MM.1S (cell line): ENCODE measurements around the gene SH3GL2.
"Not testable (repeated sequence)": the region's sequence is repeated elsewhere in the genome, so short reads cannot be mapped to it uniquely, and the experiment has no call there.

Source experiments
- DNase-seq: peaks from one replicate; pipeline ENCODE4 v3.0.0-alpha.2; 2015
- H2AFZ ChIP-seq: fragments of 300-600 bp; sonication (generic); 2 replicates; pipeline ENCODE4 v1.6.0; 2016; ENCODE audit warnings: antibody characterized with exemption, low read length
- H3F3A ChIP-seq: fragments of 300-600 bp; sonication (generic); 2 replicates; pipeline ENCODE4 v1.6.1; 2016; ENCODE audit warnings: mild to moderate bottlenecking, antibody characterized with exemption, low read length, moderate library complexity, mixed read lengths; ENCODE audit not compliant: insufficient read depth
- H3K27ac ChIP-seq: fragments of 300-600 bp; sonication (generic); 2 replicates; pipeline ENCODE4 v1.5.1; 2016; ENCODE audit warnings: mild to moderate bottlenecking, low read length
- H3K27me3 ChIP-seq: fragments of 300-600 bp; sonication (generic); replicated peaks from 2 replicates; pipeline ENCODE4 v1.6.0; 2016; ENCODE audit warnings: low read length; ENCODE audit not compliant: insufficient read depth
- H3K36me3 ChIP-seq: fragments of 300-600 bp; sonication (generic); replicated peaks from 2 replicates; pipeline ENCODE4 v1.6.1; 2016; ENCODE audit warnings: mild to moderate bottlenecking, low read length, mixed read lengths; ENCODE audit not compliant: insufficient read depth
- H3K4me1 ChIP-seq: fragments of 300-600 bp; sonication (generic); 2 replicates; pipeline ENCODE4 v1.6.1; 2016; ENCODE audit warnings: low read length, mixed read lengths
- H3K4me2 ChIP-seq: fragments of 300-600 bp; sonication (generic); 2 replicates; pipeline ENCODE4 v1.6.0; 2016; ENCODE audit warnings: low read depth, low read length
- H3K4me3 ChIP-seq: fragments of 300-600 bp; sonication (generic); 2 replicates; pipeline ENCODE4 v1.5.1; 2016; ENCODE audit warnings: low read length, mixed read lengths
- H3K79me2 ChIP-seq: fragments of 300-600 bp; sonication (generic); 2 replicates; pipeline ENCODE4 v1.6.1; 2016; ENCODE audit warnings: mixed run types, low read length, mixed read lengths
- H3K9ac ChIP-seq: fragments of 300-600 bp; sonication (generic); 2 replicates; pipeline ENCODE4 v1.6.1; 2016; ENCODE audit warnings: low read length, mixed read lengths
- H3K9me2 ChIP-seq: fragments of 300-600 bp; sonication (generic); replicated peaks from 2 replicates; pipeline ENCODE4 v1.6.1; 2016; ENCODE audit warnings: mild to moderate bottlenecking, low read length, mixed read lengths; ENCODE audit not compliant: insufficient read depth
- H3K9me3 ChIP-seq: fragments of 300-600 bp; sonication (generic); replicated peaks from 2 replicates; pipeline ENCODE4 v1.6.1; 2016; ENCODE audit warnings: mild to moderate bottlenecking, low read length, mixed read lengths; ENCODE audit not compliant: insufficient read depth
- H4K20me1 ChIP-seq: fragments of 300-600 bp; sonication (generic); 2 replicates; pipeline ENCODE4 v1.6.1; 2016; ENCODE audit warnings: mild to moderate bottlenecking, low read length, moderate library complexity, mixed read lengths; ENCODE audit not compliant: insufficient read depth
- EZH2 ChIP-seq: fragments of 300-600 bp; sonication (generic); optimal IDR thresholded peaks from 2 replicates; pipeline ENCODE3; 2017; ENCODE audit warnings: low read depth, mild to moderate bottlenecking, antibody characterized with exemption, low read length, mixed read lengths
- EZH2phosphoT487 ChIP-seq: fragments of 300-600 bp; sonication (generic); IDR thresholded peaks from 2 replicates; pipeline ENCODE4 v1.6.1; 2018; ENCODE audit warnings: antibody characterized with exemption, low read length
- TF ChIP-seq, protein P1 (sequence below): fragments of 300-600 bp; sonication (generic); IDR thresholded peaks from 2 replicates; pipeline ENCODE4 v1.5.1; 2016; ENCODE audit warnings: antibody characterized with exemption, low read length, mixed read lengths

Gene SH3GL2

DNA sequence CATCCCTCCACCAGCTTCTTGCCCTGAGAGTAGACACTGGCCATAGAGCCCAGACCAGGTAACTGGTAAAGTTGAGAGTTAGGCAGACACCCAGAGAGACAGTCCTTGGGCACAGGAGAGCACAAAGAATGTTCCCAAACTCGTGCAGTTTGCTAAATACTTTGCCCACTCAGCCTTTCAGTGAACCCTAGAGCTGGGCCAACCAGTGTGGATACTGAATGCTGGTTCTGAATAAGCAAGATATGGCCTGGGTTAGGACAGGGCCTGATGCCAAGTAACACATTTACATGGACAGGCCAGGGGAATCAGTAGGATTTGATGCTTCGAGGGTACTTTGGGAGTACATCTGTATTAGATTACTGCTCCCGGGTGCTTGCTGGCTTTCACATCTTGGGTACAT lies 185.4 kb downstream of the SH3GL2 start:
- Histone ChIP-seq H3K27me3 (no peaks in the 10 kb centered on the region), H3K79me2 (no peaks in the 10 kb centered on the region), H3F3A (no peaks in the 10 kb centered on the region), H3K4me2 (no peak overlapping the region), H3K9me2 (no peaks in the 10 kb centered on the region), H3K9me3 (no peaks in the 10 kb centered on the region), H4K20me1 (no peaks in the 10 kb centered on the region), H3K9ac (no peak overlapping the region), H3K27ac (no peak overlapping the region), H2AFZ (no peak overlapping the region), H3K4me3 (no peak overlapping the region), H3K4me1 (no peaks in the 10 kb centered on the region), H3K36me3 (no peaks in the 10 kb centered on the region)
- TF ChIP-seq EZH2phosphoT487 = no peak
- no peak for TF ChIP-seq EZH2
- no peak for DNase-seq

DNA sequence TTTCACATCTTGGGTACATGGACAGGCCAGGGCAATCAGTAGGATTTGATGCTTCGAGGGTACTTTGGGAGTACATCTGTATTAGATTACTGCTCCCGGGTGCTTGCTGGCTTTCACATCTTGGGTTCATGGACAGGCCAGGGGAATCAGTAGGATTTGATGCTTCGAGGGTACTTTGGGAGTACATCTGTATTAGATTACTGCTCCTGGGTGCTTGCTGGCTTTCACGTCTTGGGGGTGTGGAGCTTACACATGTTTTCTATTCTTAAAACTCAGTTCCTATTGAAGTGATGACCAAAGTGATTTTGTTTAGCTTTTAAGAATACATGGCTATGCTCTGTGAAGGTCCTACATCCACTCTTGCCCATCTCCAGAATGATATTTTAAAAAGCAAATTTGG lies 186.3 kb downstream of the SH3GL2 start:
- H3K4me3 ChIP-seq, DNase-seq, H3K27me3 ChIP-seq, H3K4me1 ChIP-seq, H4K20me1 ChIP-seq, H2AFZ ChIP-seq, H3K9ac ChIP-seq, H3K9me3 ChIP-seq, H3K4me2 ChIP-seq, H3F3A ChIP-seq, H3K27ac ChIP-seq, H3K79me2 ChIP-seq, H3K9me2 ChIP-seq, H3K36me3 ChIP-seq: not testable (repeated sequence)

DNA sequence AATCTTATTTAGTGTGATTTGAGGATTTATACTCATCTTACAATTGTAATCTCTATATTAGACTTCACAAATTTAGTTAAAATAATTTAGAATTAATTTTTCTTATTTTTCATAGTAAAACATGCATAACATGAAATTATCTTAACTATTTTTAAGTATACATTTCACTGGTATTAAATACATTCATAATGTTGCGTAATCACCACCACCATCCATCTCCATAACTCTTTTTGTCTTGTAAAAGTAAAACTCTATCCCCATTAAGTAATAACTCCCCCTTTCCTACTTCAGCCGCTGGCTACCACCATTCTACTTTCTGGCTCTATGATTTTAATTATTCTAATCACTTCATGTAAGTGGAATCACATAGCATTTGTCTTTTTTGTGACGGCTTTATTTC lies 193.4 kb downstream of the SH3GL2 start:
- H3K36me3 ChIP-seq = no peaks in the 10 kb centered on the region
- no peak overlapping the region for H3K4me2 ChIP-seq
- no peaks in the 10 kb centered on the region for H3K4me1 ChIP-seq

DNA sequence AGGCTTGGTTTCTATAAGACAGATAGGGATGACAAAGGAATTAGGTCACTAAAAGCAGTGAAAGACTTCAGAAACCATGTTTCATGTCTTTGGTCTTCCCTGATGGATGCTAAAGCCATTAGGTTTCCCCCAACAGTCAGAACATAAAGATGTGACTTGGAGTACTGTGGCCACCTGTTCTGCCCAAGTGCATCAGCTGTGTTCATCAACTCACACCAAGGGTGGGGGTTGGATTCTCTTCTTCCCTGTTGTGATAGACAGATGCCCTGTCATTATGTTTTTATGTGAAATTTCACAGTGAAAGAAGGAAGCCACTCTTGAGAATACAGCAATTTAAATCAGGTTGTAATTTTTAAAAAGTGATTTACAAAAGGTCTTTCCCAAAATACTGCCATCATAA lies 196.8 kb downstream of the SH3GL2 start:
- Histone ChIP-seq H3K4me3 (no peak overlapping the region), H3F3A (no peaks in the 10 kb centered on the region), H3K9me2 (no peaks in the 10 kb centered on the region), H3K36me3 (no peaks in the 10 kb centered on the region), H4K20me1 (no peaks in the 10 kb centered on the region), H3K4me1 (no peaks in the 10 kb centered on the region), H3K79me2 (no peaks in the 10 kb centered on the region), H3K27ac (no peak overlapping the region), H2AFZ (no peak overlapping the region), H3K4me2 (no peak overlapping the region), H3K27me3 (no peaks in the 10 kb centered on the region), H3K9ac (no peak overlapping the region), H3K9me3 (no peaks in the 10 kb centered on the region)
- no peak for DNase-seq
- TF ChIP-seq, protein P1, sequence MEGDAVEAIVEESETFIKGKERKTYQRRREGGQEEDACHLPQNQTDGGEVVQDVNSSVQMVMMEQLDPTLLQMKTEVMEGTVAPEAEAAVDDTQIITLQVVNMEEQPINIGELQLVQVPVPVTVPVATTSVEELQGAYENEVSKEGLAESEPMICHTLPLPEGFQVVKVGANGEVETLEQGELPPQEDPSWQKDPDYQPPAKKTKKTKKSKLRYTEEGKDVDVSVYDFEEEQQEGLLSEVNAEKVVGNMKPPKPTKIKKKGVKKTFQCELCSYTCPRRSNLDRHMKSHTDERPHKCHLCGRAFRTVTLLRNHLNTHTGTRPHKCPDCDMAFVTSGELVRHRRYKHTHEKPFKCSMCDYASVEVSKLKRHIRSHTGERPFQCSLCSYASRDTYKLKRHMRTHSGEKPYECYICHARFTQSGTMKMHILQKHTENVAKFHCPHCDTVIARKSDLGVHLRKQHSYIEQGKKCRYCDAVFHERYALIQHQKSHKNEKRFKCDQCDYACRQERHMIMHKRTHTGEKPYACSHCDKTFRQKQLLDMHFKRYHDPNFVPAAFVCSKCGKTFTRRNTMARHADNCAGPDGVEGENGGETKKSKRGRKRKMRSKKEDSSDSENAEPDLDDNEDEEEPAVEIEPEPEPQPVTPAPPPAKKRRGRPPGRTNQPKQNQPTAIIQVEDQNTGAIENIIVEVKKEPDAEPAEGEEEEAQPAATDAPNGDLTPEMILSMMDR = no peak
- TF ChIP-seq EZH2phosphoT487 (no peak), EZH2 (no peak)

More for the DNA sequence above, 193.4 kb downstream of the SH3GL2 start:
- TF ChIP-seq EZH2 (no peak), EZH2phosphoT487 (no peak)
- TF ChIP-seq, protein P1 = no peak
- Histone ChIP-seq H3K9ac (no peak overlapping the region), H2AFZ (no peak overlapping the region), H3K27ac (no peak overlapping the region), H3F3A (no peaks in the 10 kb centered on the region), H3K79me2 (no peaks in the 10 kb centered on the region), H3K27me3 (no peaks in the 10 kb centered on the region), H4K20me1 (no peaks in the 10 kb centered on the region), H3K9me2 (no peaks in the 10 kb centered on the region), H3K4me3 (no peak overlapping the region), H3K9me3 (no peaks in the 10 kb centered on the region)
- no peak for DNase-seq
